Ovary (tissue), 3 donors: ENCODE measurements around the gene NF1.

Experiments used
- CTCF ChIP-seq, 3 donors: fragments of 450-650 bp in 2 of 3; fragments of 200-600 bp in 1 of 3; IDR thresholded peaks; one replicate each; pipeline versions ENCODE4 v1.5.1 to v1.8.0; 2016 to 2022; ENCODE audit warnings: antibody characterized with exemption in 3 of 3, mild to moderate bottlenecking in 1 of 3
- POLR2A ChIP-seq: fragments of 450-650 bp; IDR thresholded peaks from one replicate; pipeline ENCODE4 v1.6.1; 2017; ENCODE audit warnings: antibody characterized with exemption, mild to moderate bottlenecking, moderate library complexity
- donor health status: DM: no; HTN: no; CAD: no.

DNA sequence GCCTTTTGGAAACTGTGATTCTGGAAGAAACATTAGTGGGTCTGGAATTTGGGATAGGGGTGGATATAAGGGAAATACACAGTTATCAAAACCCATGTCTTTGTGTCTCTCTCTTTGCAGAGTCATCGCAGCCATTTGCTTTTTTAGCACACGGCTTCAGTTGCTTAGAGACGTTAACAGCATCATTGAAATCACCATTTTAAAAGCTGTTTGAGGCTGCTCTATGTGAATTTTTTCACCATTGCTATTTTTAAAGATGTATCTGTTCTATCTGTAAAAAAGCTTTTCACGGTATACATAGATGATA is 155.0 kb downstream of the NF1 start:
- TF ChIP-seq CTCF (IDR thresholded peaks at IDR 0.05) = no peak
- no peak for TF ChIP-seq POLR2A
